ENCODE measurements around the gene ZNF70.

The ZNF70 gene

GRCh38 chr22:23767303-23767672 is 16.4 kb upstream of the ZNF70 start:
- no peak for TF ChIP-seq CTCF (IDR thresholded peaks at IDR 0.05)
- TF ChIP-seq ZFX (IDR thresholded peaks at IDR 0.05; ENCODE audit: borderline replicate concordance) = no peak
- peak overlapping the region; percentile 82 for H3K27ac ChIP-seq

GRCh38 chr22:23764899-23765881 is 14.3 kb upstream of the ZNF70 start:
- peak overlapping the region; percentile 29; the same call in 1 of the 2 replicates for H3K27ac ChIP-seq
- TF ChIP-seq CTCF (IDR thresholded peaks at IDR 0.05) (no peak), ZFX (IDR thresholded peaks at IDR 0.05; ENCODE audit: borderline replicate concordance) (no peak)

- peak overlapping the region; percentile 29; the same call in 1 of the 2 replicates for H3K27ac ChIP-seq
- TF ChIP-seq ZFX (IDR thresholded peaks at IDR 0.05; ENCODE audit: borderline replicate concordance) (no peak), CTCF (IDR thresholded peaks at IDR 0.05) (no peak)
These were observed 13.0 kb upstream of the ZNF70 start for GRCh38 chr22:23763954-23764353.

GRCh38 chr22:23763579-23763945 is 12.7 kb upstream of the ZNF70 start:
- no peak for TF ChIP-seq CTCF (IDR thresholded peaks at IDR 0.05)
- TF ChIP-seq ZFX (IDR thresholded peaks at IDR 0.05; ENCODE audit: borderline replicate concordance) = no peak
- H3K27ac ChIP-seq = no peak overlapping the region

GRCh38 chr22:23762842-23763578 is 12.1 kb upstream of the ZNF70 start, which contains the start of gene C22orf15:
Gene C22orf15 (plus strand): TSS chr22:23762990. CDS start chr22:23763307, 317 bp downstream.
- TF ChIP-seq ZFX (IDR thresholded peaks at IDR 0.05; ENCODE audit: borderline replicate concordance) = no peak
- no peak for TF ChIP-seq CTCF (IDR thresholded peaks at IDR 0.05)
- H3K27ac ChIP-seq = no peak within 1 kb of the TSS

- TF ChIP-seq CTCF (IDR thresholded peaks at IDR 0.05) = no peak
- no peak for TF ChIP-seq ZFX (IDR thresholded peaks at IDR 0.05; ENCODE audit: borderline replicate concordance)
- H3K27ac ChIP-seq = peak overlapping the region; percentile 22; the same call in 1 of the 2 replicates
These were observed 9.1 kb upstream of the ZNF70 start for GRCh38 chr22:23760056-23760455.

Data from 22Rv1 (cell line).